Activated CD8-positive, alpha-beta memory T cell treated with anti-CD3 and anti-CD28 coated beads, Interleukin-2, amount 50 U/mL, for 1 hour (primary cell): ENCODE data around the gene TLK1.

Experiments used
- DNase-seq: peaks from one replicate; pipeline ENCODE4 v3.0.0-alpha.2; 2020; ENCODE audit errors: extremely low read depth

TLK1 gene

DNA sequence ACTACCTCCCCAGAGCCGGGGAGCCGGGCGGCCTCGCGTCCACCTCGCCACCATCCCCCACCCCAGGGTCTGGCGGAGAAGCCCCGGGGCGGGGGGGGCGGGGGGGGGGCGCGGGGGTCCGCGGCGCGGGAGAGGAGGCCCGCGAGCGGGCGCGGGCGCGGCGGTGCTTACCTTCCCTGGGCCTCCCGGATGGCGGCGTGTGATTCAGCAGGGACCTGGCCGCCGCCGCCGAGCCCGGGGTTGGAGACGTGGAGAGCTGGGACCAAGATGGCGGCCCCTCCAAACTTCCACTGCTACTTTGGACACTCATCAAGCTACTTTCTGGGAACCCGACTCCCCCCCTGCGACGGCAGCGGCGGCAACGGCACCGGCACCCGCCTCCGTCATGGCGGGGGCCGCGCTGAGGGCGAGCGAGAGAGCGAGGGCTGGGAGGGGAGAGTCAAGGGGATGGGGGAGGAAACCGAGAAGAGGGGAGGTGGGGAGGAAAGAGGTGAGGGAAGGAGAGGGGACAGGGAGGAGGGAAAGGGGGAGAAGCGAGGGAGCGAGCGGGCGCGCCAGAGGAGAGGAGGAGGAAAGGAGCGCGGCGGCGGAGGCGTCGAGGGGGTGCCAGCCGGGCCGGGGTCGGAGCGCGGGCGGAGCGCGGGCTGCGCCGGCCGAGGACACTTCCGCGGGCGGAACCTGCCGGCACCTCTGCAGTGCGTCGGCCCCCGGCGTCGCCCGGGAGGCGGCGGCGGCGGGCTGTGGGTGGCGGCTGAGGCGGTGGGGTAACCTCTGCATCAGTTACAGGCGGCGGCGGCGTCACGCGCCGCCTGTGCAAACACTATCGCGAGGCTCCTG, at the start of gene TLK1:
TSS of gene TLK1 (minus strand) at position 775 of the 837 bp plus-strand sequence. CDS start at position 310, 465 bp downstream.
- DNase-seq, result peak; percentile 25

DNA sequence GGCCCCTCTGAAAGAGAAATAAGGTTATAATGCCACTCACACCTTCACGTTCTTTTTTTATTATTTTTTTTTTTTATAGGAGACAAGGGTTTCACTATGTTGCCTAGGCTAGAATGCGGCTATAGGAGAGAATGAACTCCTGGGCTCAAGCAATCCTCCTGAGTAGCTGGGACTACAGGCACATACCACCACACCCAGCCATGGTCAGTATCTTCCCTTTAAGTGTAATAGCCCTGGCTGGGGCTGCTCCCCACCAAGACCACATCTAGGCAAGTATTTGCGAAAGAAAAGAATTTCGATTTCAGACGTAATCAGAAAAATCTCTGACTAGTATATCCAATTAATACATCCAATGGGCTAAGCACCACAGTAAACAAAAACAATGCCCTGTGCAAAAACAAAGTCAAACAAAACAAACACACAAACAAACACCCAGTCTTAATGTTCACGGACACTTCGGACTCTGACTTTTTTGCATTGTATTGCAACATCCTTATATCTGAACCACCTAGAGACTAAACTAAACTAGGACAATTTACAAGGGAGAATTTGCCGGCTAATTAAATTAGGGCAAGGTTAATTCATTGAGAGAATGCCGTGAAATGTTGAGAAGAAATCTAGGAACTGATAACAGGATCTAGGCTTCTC, 49.6 kb upstream of the TLK1 start:
- DNase-seq, result no peak

DNA sequence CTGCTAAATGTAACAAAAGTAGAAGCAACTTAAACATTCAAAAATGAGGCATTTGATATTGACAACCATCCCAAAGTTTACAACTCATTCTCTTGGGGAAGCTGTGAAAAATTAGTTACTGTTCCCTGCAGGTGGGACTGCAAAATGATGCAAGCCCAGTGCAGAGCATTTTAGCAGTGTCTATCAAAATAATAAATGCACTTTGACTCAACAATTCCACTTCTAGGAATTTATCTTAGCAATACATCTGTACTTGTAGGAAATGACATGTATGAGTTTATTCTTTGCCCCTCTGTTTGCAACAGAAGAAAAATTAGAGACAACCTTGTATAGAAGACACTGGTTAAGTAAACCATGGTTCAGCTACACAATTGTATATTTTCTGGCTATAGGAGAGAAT, 48.0 kb upstream of the TLK1 start:
- DNase-seq, result no peak

DNA sequence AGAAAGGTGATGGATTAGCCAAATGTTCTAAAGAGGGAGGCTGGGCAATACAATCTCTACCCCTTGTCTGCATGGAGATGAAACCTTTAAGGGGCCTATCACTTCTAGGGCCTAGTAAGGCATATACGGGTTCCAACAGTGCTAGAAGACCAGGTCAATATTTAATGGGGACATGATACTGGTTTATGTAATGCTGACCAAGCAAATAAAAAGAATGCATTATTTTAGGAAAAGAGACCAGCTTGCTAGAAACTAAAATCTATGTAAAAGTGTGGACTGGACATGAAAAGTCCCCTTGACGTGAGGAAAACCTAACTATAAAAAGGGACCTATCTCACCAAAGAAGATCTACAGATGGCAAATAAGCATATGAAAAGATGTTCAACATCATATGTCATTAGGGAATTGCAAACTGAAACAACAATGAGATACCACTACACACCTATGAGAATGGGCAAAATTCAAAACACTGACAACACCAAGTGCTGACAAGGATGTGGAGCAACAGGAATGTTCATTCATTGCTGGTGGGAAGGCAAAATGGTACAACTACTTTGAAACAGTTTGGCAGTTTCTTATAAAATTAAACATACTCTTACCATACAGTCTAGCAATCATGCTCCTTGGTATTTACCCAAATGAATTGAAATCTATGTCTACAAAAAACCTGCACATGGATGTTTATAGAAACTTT, 45.9 kb upstream of the TLK1 start:
- no peak for DNase-seq

DNA sequence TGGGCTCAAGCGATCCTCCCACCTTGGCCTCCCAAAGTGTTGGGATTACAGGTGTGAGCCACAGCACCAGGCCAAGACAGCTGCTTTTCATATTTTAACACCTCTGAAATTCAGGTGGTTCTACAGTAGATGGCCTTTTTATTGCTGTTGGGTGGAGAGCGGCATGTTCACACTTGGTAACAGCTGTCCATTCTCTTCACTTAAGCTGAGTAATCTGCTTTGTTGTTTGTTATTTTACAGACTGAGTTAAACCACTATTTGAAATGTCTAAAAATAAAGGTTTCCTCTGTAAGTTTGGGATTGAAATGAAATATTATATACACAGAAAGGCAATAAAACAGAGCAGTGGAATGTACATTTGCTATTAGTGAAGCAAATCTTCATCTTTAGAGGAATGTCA, 44.9 kb upstream of the TLK1 start:
- DNase-seq, result no peak

DNA sequence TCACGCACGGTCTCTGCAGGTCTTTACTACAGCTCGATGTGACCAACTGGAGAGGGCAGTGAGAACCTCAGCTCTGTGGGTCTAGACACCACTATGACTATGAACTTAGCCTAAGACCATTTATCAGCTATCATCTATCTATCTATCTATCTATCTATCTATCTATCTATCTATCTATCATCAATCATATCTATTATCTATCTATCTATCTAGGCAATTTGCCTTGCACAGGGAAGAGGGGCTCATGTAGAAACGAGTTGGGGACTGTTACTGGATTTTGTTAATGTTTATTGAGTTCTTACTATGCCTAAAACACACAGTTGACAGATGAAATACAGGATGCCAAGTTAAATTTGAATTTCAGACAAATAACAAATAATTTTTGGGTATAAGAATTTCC, 41.1 kb upstream of the TLK1 start:
- DNase-seq, result no peak

DNA sequence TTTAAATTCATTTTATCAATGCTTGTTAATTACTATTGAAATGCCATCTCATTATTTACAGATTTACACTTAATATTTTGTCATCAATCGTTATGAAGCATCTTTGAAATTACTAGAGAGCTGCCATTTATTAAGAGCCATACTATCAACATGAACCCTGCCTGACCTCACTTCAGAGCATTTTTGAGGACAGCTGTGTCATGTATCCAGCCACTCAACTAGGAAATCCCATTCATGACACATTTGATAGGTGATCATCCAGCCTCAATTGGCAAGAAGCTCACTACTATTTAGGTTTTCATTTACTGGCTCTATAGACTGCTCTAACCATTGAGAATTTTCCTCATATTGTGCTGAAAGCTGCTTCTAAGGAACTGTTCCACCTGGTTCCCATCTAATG, 40.6 kb upstream of the TLK1 start:
- no peak for DNase-seq

DNA sequence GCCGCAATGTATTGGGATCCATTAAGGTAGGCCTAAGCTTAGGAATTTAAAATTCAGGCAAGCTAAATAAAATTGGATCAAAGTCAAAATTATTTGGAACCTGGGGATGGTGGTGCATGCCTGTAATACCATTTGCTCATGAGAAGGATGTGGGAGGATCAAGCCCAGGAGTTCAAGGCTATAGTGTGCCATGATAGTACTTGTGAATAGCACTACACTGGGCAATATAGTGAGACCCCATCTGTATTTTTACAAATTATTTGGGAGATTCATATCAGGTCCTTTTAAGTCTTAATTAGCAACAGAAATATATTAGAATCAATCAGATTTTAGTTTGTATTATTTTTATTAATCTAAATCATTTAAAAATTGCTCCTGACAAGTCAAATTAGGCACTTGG, 39.8 kb upstream of the TLK1 start:
- DNase-seq, result no peak

DNA sequence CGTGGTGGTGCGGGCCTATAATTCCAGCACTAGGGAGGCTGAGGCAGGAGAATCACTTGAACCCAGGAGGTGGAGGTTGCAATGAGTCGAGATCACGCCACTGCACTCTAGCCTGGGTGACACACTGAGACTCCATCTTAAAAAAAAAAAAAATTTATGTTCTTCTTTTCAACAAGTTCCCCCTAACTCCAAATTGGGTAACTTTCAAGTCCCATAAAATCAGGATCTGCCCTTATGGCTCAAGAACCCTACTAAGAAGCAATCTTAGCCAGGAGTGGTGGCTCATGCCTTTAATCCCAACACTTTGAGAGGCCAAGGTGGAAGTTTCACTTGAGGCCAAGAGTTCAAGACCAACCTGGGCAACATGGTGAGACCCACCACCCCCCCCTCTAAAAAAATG, 30.3 kb upstream of the TLK1 start:
- no peak for DNase-seq

DNA sequence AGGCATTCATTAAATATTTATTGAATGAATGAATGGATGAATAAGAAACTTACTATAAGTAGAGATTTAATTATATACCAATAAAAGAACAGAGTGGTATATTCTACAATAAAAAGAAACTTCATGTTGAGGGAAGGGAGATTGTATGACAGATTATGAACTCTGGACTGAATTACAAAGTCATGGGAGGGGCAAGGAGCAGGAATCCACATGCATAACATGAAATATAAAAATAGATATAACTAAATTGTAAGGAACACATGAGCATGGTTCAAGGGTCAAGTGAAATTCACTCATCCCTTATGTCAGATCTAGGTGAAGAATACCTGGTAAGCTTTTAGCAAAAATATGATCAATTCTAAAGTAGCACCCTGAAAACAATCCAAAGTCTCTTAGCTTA, 27.1 kb upstream of the TLK1 start:
- DNase-seq, result no peak

DNA sequence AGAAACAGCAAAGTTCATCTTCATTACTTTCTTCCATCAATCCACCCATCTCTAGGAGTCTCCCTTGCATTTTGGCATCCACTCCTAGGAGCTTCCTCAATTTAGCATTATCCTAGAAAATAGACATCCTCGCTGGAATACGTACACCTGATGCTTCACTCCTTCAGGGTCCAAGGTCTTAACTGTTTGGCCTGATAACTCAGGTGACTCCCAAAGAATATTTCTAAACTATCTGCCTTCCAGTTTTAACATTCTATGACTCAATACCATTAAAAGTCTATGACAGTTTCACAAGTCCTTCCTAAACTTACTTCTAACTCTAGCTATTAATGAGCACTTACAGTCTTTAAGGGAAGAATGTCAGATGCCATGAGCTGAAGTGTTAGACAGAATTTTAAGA, 26.5 kb upstream of the TLK1 start:
- no peak for DNase-seq

DNA sequence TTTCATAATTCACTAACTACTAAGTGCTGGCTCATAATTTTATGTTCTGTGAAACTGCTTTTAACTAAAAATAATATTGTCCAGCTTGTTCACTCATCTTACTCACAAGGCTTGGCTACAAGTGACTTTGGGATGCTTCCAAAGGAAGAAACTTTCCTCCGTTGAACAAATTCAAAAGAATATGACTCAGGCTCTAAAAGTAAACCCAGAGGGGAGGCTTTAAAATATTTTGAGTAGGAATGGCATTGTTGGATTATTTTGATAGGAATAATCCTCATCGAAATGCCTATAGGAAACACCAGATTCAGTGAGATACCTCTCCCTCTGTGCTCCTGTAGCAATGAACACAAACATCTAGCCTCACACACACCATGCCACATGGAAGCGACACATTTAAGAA, 25.2 kb upstream of the TLK1 start:
- DNase-seq, result no peak

DNA sequence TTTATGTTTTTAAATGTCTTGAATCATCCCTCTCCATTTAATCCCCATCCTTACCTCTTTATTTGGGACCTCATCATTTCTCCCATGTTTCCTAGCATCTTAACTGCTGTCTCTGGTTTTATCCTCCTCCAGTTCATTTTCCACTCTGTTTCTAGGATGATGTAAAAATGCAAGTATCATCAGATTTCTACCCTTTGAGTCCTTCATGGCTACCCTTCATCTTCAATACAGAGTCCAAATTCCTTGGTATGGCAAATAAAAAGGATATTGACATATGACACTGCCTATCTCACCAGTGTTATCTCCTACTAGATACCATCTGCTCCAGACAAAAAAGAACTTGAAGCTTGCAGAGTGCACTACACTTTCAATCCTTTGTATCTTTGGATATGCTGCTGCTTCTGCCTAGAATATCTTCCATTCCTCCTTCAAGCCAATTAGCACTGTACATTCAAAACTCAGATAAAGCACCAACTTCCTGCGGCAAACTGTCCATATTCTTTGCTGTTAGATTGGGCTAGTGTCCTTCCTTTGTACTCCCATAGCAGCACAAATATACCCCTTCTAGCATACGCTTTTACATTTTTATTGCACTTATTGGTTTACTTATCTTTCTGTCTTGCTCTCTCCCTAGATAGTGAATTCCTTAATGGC, 24.6 kb upstream of the TLK1 start:
- no peak for DNase-seq

DNA sequence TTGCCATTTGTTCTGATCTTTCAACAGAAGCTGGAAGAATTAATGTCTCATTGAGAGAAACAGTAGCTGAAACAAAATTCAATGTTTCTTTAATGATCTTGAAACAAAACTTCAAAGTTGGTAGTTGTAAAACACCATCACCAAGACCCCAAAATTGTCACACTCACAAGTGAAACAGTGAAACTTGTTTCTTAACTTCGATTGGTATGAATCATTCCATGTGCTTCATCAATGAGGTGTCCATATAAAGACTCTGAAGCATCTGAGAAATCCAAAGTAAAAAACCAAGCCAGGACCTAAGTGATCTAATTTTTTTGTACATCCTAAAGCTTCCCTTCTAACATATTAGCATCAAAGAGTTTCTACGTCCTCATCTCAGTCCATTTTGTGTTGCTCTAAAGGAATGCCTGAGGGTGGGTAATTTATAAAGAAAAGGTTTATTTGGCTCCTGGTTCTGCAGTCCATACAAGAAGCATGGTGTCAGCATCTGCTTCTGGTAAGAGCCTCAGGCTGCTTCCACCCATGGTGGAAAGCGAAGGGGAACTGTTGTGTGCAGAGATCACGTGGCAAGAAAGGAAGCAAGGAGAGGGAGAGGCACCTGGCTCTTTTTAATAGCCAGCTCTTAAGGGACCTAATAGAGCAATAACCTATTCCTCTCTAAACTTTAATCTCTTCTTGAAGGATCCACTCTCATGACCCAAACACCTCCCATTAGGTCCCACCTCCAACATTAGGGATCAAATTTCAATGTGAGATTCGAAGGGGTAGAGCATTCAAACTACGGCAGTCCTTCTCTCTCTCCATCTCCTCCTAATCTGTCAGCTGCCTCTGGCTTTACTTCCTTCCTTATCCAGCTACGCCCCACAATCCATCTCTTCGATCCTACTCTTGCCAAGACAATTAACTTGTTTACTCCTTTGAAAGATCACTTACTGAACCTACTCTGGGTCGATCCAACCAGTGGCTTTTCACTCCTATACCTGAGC, 20.7 kb upstream of the TLK1 start:
- no peak for DNase-seq

DNA sequence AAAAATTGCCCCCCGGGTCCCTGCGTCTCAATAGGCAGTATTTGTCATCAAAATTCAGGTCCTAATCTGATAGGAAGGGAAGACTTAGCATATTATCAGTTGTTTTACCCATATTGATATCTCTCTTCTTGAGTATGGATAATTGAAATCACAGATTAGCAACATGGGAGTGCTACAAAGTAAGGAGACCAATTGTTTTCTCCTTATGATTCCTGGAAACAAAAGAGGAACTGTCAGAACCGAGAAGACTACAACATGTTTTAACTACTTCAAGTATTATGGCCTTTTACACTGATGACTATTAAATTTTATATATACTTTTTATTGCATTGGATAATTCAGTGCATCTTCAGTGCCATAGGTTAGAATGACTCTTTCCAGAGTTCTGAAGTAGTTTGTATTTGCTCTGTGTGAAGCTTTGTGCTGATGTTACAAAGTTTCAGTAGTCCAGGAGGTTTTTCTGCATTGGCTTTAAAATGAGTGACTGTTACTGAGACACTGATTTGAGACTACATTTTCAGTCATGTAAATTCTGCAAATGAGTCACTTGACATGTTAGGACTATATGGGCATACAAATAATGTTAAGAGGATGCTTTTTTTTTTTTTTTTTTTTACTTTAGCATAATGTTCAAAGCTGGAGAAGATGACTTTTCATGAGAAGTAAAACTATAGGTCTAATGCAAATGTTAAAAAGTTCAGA, 19.7 kb upstream of the TLK1 start:
- DNase-seq, result no peak

DNA sequence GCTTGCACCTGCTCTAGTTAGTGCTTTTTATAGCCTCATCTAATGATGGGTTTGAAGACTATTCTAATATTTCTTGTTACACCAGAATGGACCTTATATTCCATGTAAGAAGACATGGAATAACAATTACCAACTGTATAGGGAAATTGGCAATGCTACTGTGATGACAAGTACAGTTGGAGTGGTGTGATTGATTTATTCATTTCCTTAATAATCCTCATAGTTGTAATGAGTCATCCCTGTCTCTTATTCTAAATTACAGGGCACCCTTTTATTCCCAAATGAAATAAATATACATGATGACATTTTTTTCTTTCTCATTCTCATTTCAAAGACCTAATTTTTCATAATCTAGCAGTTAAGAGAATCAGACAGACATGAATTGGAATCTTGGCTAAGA, 18.3 kb upstream of the TLK1 start:
- no peak for DNase-seq

DNA sequence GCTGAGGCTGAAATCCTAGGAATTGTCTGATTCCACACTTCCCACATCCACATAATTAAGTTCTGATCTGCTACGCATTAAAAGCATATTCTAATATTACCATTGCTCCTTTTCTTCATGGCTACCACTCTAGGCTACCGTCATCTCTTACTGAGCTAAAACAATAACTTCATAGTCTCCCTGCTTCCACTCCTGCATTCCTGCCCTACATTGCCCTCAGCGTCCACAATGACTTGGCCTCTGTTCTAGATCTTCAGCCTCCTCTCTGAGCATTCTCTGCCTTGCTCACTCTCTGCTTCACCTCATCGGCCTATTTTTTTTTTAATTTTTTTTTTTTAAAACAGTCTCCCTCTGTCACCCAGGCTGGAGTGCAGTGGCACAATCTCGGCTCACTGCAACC, 15.8 kb upstream of the TLK1 start:
- DNase-seq, result no peak

DNA sequence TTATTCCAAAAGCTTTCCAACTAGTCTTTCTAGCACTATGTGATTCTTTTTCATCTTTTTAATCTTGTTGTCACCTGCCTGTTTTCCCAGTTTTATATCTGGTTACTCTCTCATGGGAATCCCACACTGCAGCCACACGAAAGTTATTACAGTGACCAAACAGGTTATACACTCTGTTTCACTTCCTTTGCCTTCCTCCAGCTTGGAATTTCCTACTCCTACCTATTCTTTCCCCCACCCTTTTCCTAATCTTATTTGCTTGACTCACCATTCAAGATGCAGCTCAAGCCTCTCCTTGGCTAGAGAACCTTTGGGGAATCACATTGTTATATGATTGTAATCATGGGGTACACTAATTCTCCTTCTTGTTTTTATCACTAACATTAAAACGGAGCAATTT, 13.4 kb upstream of the TLK1 start:
- DNase-seq, result no peak

DNA sequence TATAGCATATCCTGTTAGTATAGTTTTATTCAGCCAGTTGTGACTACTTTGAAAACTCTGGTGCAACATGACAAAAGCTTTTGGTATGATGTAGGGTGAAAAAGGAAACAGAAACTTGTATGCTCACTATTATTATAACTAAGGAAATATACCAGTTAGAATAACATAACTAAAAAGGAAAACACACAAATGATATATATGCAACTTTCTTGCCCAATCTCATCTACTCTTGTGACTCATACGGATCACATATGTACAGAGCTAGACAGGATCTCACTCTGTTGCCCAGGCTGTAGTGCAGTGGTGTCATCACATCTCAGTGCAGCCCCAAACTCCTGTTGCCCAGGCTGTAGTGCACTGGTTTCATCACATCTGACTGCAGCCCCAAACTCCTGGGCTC, 12.4 kb upstream of the TLK1 start:
- DNase-seq, result no peak

DNA sequence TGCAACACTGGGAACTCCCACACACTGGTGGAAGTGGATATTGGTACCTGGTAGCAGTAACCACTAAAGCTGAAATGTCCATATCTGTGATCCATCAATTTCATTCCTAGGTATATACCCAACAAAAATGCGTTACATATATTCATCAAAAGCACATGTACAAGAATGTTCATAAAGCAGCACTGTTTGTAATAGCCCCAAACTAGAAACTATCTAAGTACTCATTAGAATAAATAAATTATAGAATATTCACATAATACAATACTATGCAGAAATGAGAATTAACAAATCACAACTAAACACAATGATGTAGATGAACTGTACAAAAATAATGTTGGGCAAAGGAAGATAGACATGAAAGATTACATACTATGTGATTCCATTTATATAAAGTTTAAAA, 11.1 kb upstream of the TLK1 start:
- no peak for DNase-seq

DNA sequence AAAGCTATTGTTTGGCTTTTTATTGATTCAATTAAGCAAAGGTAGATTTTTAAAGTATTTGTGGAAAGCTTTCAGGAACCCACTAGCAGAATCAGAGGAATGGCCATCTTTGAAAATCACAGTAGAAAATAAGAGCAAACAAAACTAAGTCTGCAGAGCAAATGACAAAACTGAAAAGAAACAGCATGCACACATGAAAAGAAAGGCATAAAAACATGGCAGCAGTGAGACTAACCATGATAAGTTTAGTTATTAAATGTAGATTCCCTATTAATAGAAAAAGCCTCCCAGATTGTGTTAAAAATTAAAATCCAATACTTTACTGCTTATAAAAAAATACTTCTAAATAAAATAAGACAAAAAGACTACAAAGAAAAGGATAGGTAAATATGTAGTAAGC, 9.1 kb upstream of the TLK1 start:
- no peak for DNase-seq
